H9 (cell line): ENCODE data around the gene UBXN10. TPM values are rescaled to one million over a fixed set of nuclear protein-coding genes. Genes with fewer than 3 reads are reported as not detected.

Experiments used
- DNase-seq: peaks from one replicate; pipeline ENCODE4 v3.0.0-alpha.2; 2017
- H2AFZ ChIP-seq: one replicate; pipeline ENCODE4 v1.6.1; 2013; ENCODE audit warnings: mild to moderate bottlenecking, low read length, control low read depth, moderate library complexity
- H2AK5ac ChIP-seq: 2 replicates; pipeline ENCODE4 v1.6.1; 2013; ENCODE audit warnings: low read length, control low read depth, mixed read lengths; ENCODE audit not compliant: insufficient read length
- H2BK120ac ChIP-seq: one replicate; pipeline ENCODE4 v1.6.1; 2013; ENCODE audit warnings: low read depth, mild to moderate bottlenecking, low read length, control low read depth, inconsistent platforms; ENCODE audit not compliant: poor library complexity, severe bottlenecking
- H2BK12ac ChIP-seq: 2 replicates; pipeline ENCODE4 v1.6.1; 2013; ENCODE audit warnings: low read length, control low read depth, mixed read lengths, low read depth; ENCODE audit not compliant: insufficient read length
- H2BK15ac ChIP-seq: 2 replicates; pipeline ENCODE4 v1.6.1; 2013; ENCODE audit warnings: low read depth, low read length, control low read depth
- H2BK20ac ChIP-seq: one replicate; pipeline ENCODE4 v1.6.1; 2013; ENCODE audit warnings: low read depth, mild to moderate bottlenecking, low read length, control low read depth, inconsistent platforms; ENCODE audit not compliant: poor library complexity, severe bottlenecking
- H2BK5ac ChIP-seq: 2 replicates; pipeline ENCODE4 v1.6.1; 2013; ENCODE audit warnings: low read length, control low read depth, mixed read lengths; ENCODE audit not compliant: insufficient read length
- H3K14ac ChIP-seq: 2 replicates; pipeline ENCODE4 v1.6.1; 2013; ENCODE audit warnings: low read length, control low read depth; ENCODE audit not compliant: insufficient read depth
- H3K18ac ChIP-seq: 2 replicates; pipeline ENCODE4 v1.6.1; 2013; ENCODE audit warnings: low read depth, mild to moderate bottlenecking, mixed read lengths, low read length, control low read depth; ENCODE audit not compliant: insufficient read length
- H3K23ac ChIP-seq: 2 replicates; pipeline ENCODE4 v1.6.1; 2013; ENCODE audit warnings: low read length, control low read depth, mixed read lengths, low read depth; ENCODE audit not compliant: insufficient read length
- H3K23me2 ChIP-seq: 2 replicates; pipeline ENCODE4 v1.6.1; 2013; ENCODE audit warnings: low read depth, mild to moderate bottlenecking, mixed read lengths, low read length, control low read depth; ENCODE audit not compliant: insufficient read length, poor library complexity, severe bottlenecking
- H3K27ac ChIP-seq: 2 replicates; pipeline ENCODE4 v1.5.1; 2013; ENCODE audit warnings: low read length, control low read depth, mixed read lengths, low read depth; ENCODE audit not compliant: insufficient read length
- H3K27me3 ChIP-seq: 2 replicates; pipeline ENCODE4 v1.6.1; 2013; ENCODE audit warnings: low read length, control low read depth, inconsistent platforms; ENCODE audit not compliant: insufficient read depth
- H3K4ac ChIP-seq: 2 replicates; pipeline ENCODE4 v1.6.1; 2013; ENCODE audit warnings: low read depth, mild to moderate bottlenecking, control low read depth, inconsistent platforms, low read length, moderate library complexity
- H3K4me1 ChIP-seq: 2 replicates; pipeline ENCODE4 v1.6.1; 2013; ENCODE audit warnings: low read length, control low read depth, inconsistent platforms; ENCODE audit not compliant: insufficient read depth
- H3K4me2 ChIP-seq: 2 replicates; pipeline ENCODE4 v1.6.1; 2013; ENCODE audit warnings: low read length, control low read depth, mixed read lengths; ENCODE audit not compliant: insufficient read length, insufficient read depth
- H3K56ac ChIP-seq: 2 replicates; pipeline ENCODE4 v1.6.1; 2013; ENCODE audit warnings: low read depth, mild to moderate bottlenecking, mixed read lengths, low read length, control low read depth; ENCODE audit not compliant: insufficient read length
- H3K79me1 ChIP-seq: 2 replicates; pipeline ENCODE4 v1.6.1; 2013; ENCODE audit warnings: low read depth, mild to moderate bottlenecking, moderate library complexity, low read length, control low read depth, inconsistent platforms; ENCODE audit not compliant: insufficient read depth, poor library complexity, severe bottlenecking
- H3K79me2 ChIP-seq: 2 replicates; pipeline ENCODE4 v1.6.1; 2013; ENCODE audit warnings: low read length, control low read depth, inconsistent platforms; ENCODE audit not compliant: insufficient read depth
- H3K9ac ChIP-seq: 2 replicates; pipeline ENCODE4 v1.6.1; 2013; ENCODE audit warnings: low read length, control low read depth, mixed read lengths; ENCODE audit not compliant: insufficient read length; ENCODE audit errors: extremely low read depth
- H3K9me3 ChIP-seq: one replicate; pipeline ENCODE4 v1.6.1; 2013; ENCODE audit warnings: low read depth, low read length, inconsistent platforms; ENCODE audit not compliant: control insufficient read depth
- H3T11ph ChIP-seq: one replicate; pipeline ENCODE4 v1.6.1; 2013; ENCODE audit warnings: mild to moderate bottlenecking, low read length, control low read depth, inconsistent platforms
- H4K20me1 ChIP-seq: one replicate; pipeline ENCODE4 v1.6.1; 2013; ENCODE audit not compliant: control insufficient read depth, insufficient read length, insufficient read depth
- H4K5ac ChIP-seq: 2 replicates; pipeline ENCODE4 v1.6.1; 2013; ENCODE audit warnings: low read depth, mild to moderate bottlenecking, mixed read lengths, low read length, control low read depth; ENCODE audit not compliant: insufficient read length
- H4K8ac ChIP-seq: replicated peaks from 2 replicates; pipeline ENCODE4 v1.6.1; 2013; ENCODE audit warnings: low read length, control low read depth, mixed read lengths, low read depth; ENCODE audit not compliant: insufficient read length
- H4K91ac ChIP-seq: 2 replicates; pipeline ENCODE4 v1.6.1; 2013; ENCODE audit warnings: low read depth, mild to moderate bottlenecking, moderate library complexity, mixed read lengths, low read length, control low read depth; ENCODE audit not compliant: insufficient read length
- H3K27ac Mint-ChIP-seq, 3 experiments: 2 replicates in 2 of 3; 3 replicates in 1 of 3; pipeline ENCODE4 v1.8.0; 2020 to 2021; ENCODE audit warnings: mixed read lengths in 3 of 3, mild to moderate bottlenecking in 1 of 3, moderate library complexity in 1 of 3
- H3K27me3 Mint-ChIP-seq: 2 replicates; pipeline ENCODE4 v1.8.0; 2021; ENCODE audit warnings: low read depth, mild to moderate bottlenecking, moderate library complexity, mixed read lengths
- H3K36me3 Mint-ChIP-seq, 3 experiments: 2 replicates in 2 of 3; 3 replicates in 1 of 3; pipeline ENCODE4 v1.8.0; 2020 to 2021; ENCODE audit warnings: low read depth in 3 of 3, mixed read lengths in 3 of 3; ENCODE audit not compliant: insufficient read depth in 1 of 3
- H3K4me1 Mint-ChIP-seq, 2 experiments: 2 replicates each; pipeline ENCODE4 v1.8.0; 2020; ENCODE audit warnings: mixed read lengths in 2 of 2
- H3K4me3 Mint-ChIP-seq, 2 experiments: 2 replicates in 1 of 2; 3 replicates in 1 of 2; pipeline ENCODE4 v1.8.0; 2020 to 2021; ENCODE audit warnings: mild to moderate bottlenecking in 2 of 2, mixed read lengths in 2 of 2, moderate library complexity in 1 of 2
- H3K9me3 Mint-ChIP-seq, 2 experiments: 2 replicates in 1 of 2; 3 replicates in 1 of 2; pipeline ENCODE4 v1.8.0; 2020; ENCODE audit warnings: mild to moderate bottlenecking in 2 of 2, mixed read lengths in 2 of 2, moderate library complexity in 1 of 2
- WGBS: extraction: QIAGEN DNeasy Blood & Tissue Kit; methylation state at CpG from one replicate; pipeline ENCODE4 v1.1.7; 2013; ENCODE audit warnings: missing lambda C conversion rate, low lambda C conversion rate, mixed read lengths; ENCODE audit not compliant: insufficient read length; ENCODE audit errors: extremely low coverage; 5-methylcytosine and 5-hydroxymethylcytosine counted together
- total RNA-seq: library from RNA; stranded (reverse); gene quantifications from 2 replicates; pipeline ENCODE4 v1.2.1, GENCODE V29; 2021
- TF ChIP-seq, protein P1 (sequence below): fragments of 200-600 bp; sonication (generic); conservative IDR thresholded peaks from 3 replicates; pipeline ENCODE4 v1.8.0; 2021; ENCODE audit warnings: antibody characterized with exemption, mild to moderate bottlenecking

Gene UBXN10
- total RNA-seq, 1 experiment from 2014 or later: 0.59 TPM

DNA sequence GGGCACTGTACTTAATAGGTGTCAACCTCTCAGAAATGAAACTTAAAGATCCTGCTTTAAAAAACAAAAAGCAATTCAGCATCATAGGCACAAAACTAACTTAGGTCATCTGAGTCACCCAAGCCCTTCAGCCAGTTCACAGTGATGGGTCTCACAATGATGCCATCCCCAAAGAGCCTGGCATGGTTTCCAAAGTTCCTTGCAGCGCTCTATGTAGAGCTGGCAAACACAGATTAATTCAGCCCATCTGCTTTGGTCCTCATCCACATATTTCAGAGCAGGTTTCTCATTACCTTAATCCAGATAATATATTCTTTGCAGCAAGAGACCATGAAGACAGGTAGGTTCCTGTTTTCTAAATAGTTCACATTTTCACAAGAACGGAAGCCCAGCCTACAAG lies 15.1 kb downstream of the UBXN10 start:
- DNase-seq: no peak
- Histone ChIP-seq H2BK15ac (no peak overlapping the region), H2BK20ac (no peak overlapping the region), H3K4ac (no peak overlapping the region), H2BK12ac (no peak overlapping the region), H3K27ac (no peak overlapping the region), H2BK120ac (no peak overlapping the region), H4K5ac (no peak overlapping the region), H2AK5ac (no peak overlapping the region), H3K79me1 (no peaks in the 10 kb centered on the region), H3K23me2 (no peaks in the 10 kb centered on the region), H3K9ac (no peak overlapping the region), H2BK5ac (no peak overlapping the region), H4K91ac (no peak overlapping the region), H4K8ac (no peak overlapping the region), H3K9me3 (no peaks in the 10 kb centered on the region), H3K4me1 (no peaks in the 10 kb centered on the region), H3T11ph (no peak overlapping the region), H3K23ac (no peak overlapping the region), H3K14ac (no peak overlapping the region), H3K56ac (no peak overlapping the region), H3K18ac (no peak overlapping the region), H3K79me2 (no peaks in the 10 kb centered on the region), H3K4me2 (no peak overlapping the region), H4K20me1 (no peaks in the 10 kb centered on the region), H3K27me3 (no peaks in the 10 kb centered on the region), H2AFZ (no peak overlapping the region)
- Mint-ChIP-seq H3K9me3 (no peaks in the 10 kb centered on the region), H3K4me1 (peaks cover 5 to 7% of the 10 kb centered on the region in 2 experiments; a peak in 2 of 4 replicates), H3K4me3 (no peak overlapping the region), H3K27ac (no peak overlapping the region), H3K36me3 (no peaks in the 10 kb centered on the region), H3K27me3 (peaks cover 18% of the 10 kb centered on the region)
- WGBS: no CpG with 5 or more reads among the region's 2 CpGs
- TF ChIP-seq, protein P1, sequence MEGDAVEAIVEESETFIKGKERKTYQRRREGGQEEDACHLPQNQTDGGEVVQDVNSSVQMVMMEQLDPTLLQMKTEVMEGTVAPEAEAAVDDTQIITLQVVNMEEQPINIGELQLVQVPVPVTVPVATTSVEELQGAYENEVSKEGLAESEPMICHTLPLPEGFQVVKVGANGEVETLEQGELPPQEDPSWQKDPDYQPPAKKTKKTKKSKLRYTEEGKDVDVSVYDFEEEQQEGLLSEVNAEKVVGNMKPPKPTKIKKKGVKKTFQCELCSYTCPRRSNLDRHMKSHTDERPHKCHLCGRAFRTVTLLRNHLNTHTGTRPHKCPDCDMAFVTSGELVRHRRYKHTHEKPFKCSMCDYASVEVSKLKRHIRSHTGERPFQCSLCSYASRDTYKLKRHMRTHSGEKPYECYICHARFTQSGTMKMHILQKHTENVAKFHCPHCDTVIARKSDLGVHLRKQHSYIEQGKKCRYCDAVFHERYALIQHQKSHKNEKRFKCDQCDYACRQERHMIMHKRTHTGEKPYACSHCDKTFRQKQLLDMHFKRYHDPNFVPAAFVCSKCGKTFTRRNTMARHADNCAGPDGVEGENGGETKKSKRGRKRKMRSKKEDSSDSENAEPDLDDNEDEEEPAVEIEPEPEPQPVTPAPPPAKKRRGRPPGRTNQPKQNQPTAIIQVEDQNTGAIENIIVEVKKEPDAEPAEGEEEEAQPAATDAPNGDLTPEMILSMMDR: no peak
